Uterus (tissue), 2 donors: Measurements from ENCODE around the gene GREB1L.

Source experiments
- POLR2A ChIP-seq, 2 donors: fragments of 450-650 bp; IDR thresholded peaks; one replicate each; pipeline ENCODE4 v1.6.1; 2016; ENCODE audit warnings: antibody characterized with exemption in 2 of 2, mild to moderate bottlenecking in 1 of 2, moderate library complexity in 1 of 2
- TF ChIP-seq, protein P1 (sequence below), 4 experiments: fragments of 200-600 bp in 2 of 4; fragments of 450-650 bp in 2 of 4; sonication (generic) in 2 of 4; IDR thresholded peaks; one replicate each; pipeline ENCODE4 v1.5.1; 2016 to 2019; ENCODE audit warnings: antibody characterized with exemption in 4 of 4, mild to moderate bottlenecking in 2 of 4, moderate library complexity in 1 of 4

DNA sequence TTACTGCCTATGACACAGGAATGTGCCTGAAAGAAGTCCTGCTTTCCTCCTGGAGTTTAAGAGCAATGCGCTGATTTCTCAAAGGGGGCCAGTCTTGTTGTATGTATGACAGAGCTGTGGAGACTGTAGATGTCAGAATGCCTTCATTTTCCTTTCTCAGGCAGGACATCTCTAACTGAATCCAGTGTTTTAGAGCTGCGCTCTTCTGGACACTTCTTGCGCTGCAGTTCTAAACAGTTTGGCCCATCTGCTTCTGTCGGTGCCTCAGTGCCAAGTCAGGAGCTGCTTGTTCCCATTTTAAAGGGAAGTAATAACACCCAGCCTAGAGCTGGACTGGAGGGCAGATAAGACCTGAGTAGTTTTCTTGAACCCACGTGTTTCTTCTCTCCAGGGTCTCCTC is 267.0 kb downstream of the GREB1L start:
- no peak for TF ChIP-seq POLR2A (IDR thresholded peaks at IDR 0.05)
- TF ChIP-seq, protein P1, sequence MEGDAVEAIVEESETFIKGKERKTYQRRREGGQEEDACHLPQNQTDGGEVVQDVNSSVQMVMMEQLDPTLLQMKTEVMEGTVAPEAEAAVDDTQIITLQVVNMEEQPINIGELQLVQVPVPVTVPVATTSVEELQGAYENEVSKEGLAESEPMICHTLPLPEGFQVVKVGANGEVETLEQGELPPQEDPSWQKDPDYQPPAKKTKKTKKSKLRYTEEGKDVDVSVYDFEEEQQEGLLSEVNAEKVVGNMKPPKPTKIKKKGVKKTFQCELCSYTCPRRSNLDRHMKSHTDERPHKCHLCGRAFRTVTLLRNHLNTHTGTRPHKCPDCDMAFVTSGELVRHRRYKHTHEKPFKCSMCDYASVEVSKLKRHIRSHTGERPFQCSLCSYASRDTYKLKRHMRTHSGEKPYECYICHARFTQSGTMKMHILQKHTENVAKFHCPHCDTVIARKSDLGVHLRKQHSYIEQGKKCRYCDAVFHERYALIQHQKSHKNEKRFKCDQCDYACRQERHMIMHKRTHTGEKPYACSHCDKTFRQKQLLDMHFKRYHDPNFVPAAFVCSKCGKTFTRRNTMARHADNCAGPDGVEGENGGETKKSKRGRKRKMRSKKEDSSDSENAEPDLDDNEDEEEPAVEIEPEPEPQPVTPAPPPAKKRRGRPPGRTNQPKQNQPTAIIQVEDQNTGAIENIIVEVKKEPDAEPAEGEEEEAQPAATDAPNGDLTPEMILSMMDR (IDR thresholded peaks at IDR 0.05) = no peak
